ENCODE measurements around the gene PGAP3. TPM values are rescaled to one million over a fixed set of nuclear protein-coding genes. Genes with fewer than 3 reads are reported as not detected.

Gene PGAP3
- total RNA-seq, 1 donor from 2014 or later, result 24.9 TPM

DNA sequence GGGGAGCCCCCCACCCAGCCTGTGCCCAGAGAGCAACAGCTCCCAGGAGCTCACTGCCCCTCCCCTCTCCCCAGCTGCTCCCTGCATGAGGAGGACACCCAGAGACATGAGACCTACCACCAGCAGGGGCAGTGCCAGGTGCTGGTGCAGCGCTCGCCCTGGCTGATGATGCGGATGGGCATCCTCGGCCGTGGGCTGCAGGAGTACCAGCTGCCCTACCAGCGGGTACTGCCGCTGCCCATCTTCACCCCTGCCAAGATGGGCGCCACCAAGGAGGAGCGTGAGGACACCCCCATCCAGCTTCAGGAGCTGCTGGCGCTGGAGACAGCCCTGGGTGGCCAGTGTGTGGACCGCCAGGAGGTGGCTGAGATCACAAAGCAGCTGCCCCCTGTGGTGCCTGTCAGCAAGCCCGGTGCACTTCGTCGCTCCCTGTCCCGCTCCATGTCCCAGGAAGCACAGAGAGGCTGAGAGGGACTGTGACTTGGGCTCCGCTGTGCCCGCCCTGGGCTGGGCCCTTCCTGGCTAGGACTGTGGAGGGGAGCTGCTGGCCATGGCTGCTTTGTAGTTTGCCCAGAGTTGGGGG, 22.1 kb downstream of the PGAP3 start:
- H3K27me3 Mint-ChIP-seq (ENCODE audit: low read depth), result peaks cover 14% of the 10 kb centered on the region

GRCh38 chr17:39664581-39665561, 23.0 kb downstream of the PGAP3 start, which contains the start of gene TCAP:
Gene TCAP (plus strand): TSS chr17:39665349. CDS start chr17:39665360, 11 bp downstream.
- Mint-ChIP-seq H3K36me3 (ENCODE audit: low read depth) (peaks cover 5% of the 10 kb centered on the region), H3K27me3 (ENCODE audit: low read depth) (peaks cover 9% of the 10 kb centered on the region), H3K4me1 (ENCODE audit: low read depth) (peaks cover 38% of the 10 kb centered on the region), H3K4me3 (ENCODE audit: unreplicated experiment) (no peak within 1 kb of the TSS), H3K9me3 (ENCODE audit: low read depth) (no peaks in the 10 kb centered on the region), H3K27ac (ENCODE audit: unreplicated experiment) (no peak within 1 kb of the TSS)
- no peak for DNase-seq (ENCODE audit: low spot score)
- TF ChIP-seq, protein P1, sequence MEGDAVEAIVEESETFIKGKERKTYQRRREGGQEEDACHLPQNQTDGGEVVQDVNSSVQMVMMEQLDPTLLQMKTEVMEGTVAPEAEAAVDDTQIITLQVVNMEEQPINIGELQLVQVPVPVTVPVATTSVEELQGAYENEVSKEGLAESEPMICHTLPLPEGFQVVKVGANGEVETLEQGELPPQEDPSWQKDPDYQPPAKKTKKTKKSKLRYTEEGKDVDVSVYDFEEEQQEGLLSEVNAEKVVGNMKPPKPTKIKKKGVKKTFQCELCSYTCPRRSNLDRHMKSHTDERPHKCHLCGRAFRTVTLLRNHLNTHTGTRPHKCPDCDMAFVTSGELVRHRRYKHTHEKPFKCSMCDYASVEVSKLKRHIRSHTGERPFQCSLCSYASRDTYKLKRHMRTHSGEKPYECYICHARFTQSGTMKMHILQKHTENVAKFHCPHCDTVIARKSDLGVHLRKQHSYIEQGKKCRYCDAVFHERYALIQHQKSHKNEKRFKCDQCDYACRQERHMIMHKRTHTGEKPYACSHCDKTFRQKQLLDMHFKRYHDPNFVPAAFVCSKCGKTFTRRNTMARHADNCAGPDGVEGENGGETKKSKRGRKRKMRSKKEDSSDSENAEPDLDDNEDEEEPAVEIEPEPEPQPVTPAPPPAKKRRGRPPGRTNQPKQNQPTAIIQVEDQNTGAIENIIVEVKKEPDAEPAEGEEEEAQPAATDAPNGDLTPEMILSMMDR (IDR thresholded peaks at IDR 0.05), result no peak

More for the DNA sequence above, 22.1 kb downstream of the PGAP3 start:
- Mint-ChIP-seq H3K4me1 (ENCODE audit: low read depth) (peaks cover 38% of the 10 kb centered on the region), H3K9me3 (ENCODE audit: low read depth) (no peaks in the 10 kb centered on the region), H3K36me3 (ENCODE audit: low read depth) (peaks cover 5% of the 10 kb centered on the region), H3K27ac (ENCODE audit: unreplicated experiment) (no peak overlapping the region), H3K4me3 (ENCODE audit: unreplicated experiment) (no peak overlapping the region)
- DNase-seq (ENCODE audit: low spot score), result no peak
- TF ChIP-seq, protein P1 (IDR thresholded peaks at IDR 0.05), result peak; percentile 54

DNA sequence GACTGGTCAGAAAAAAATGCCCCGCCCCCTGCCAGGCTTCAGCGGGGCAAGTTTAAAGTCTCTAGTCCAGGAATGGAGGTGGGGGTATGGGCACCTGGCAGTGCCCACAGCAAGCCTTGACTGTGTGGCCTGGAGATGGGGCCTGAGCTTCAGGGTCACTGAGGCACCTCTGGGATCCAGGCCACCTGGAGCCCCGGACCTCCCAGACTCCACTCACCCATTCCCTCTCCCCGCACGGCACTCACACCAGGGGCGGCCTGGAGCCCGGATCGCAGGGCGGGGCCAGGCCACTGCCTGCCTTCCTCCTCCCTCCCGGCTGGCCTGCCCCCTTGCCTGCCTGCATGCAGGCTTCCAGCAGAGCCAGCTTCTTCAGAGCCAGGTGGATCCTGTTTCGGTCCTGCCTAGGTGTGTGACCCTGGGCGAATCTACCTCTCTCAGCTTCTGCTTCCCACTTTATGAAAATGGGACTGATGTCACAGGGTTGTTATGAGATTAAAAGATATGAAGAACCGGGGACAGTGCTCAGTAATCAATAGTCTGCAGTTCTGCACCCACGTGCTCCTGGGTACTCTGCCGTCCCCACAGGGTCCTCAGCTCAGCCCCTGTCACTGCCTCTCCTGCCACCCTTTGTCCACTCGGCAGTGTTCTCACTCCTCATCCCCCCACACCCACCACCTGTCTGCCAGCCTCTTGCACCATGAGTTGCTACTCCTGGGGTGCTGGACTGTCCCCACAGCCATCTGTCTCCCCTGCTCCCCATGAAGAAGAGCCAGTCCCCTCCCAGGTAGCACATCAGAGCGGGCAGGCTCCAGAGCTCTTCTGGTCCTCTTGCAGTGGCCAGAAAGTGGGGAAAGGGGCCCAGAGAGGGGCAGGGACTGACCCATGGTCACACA, 23.9 kb downstream of the PGAP3 start:
- Mint-ChIP-seq H3K36me3 (ENCODE audit: low read depth) (peaks cover 5% of the 10 kb centered on the region), H3K4me3 (ENCODE audit: unreplicated experiment) (no peak overlapping the region), H3K4me1 (ENCODE audit: low read depth) (peaks cover 38% of the 10 kb centered on the region), H3K27me3 (ENCODE audit: low read depth) (peaks cover 7% of the 10 kb centered on the region), H3K27ac (ENCODE audit: unreplicated experiment) (no peak overlapping the region), H3K9me3 (ENCODE audit: low read depth) (no peaks in the 10 kb centered on the region)
- TF ChIP-seq, protein P1 (IDR thresholded peaks at IDR 0.05), result no peak
- no peak for DNase-seq (ENCODE audit: low spot score)

DNA sequence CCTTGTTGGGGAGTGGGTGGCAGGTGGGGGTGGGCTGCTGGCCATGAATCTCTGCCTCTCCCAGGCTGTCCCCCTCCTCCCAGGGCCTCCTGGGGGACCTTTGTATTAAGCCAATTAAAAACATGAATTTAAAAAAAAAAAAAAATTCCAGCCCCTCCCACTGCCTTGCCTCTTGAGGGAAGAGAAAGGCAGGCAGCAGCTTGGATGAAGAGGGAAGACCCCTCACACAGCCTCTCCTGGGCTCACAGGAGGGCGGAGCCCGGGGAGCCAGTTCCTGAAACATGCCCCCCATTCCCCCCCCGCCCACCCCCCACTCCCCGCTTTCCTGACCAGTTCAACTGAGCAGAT, 24.5 kb downstream of the PGAP3 start:
- TF ChIP-seq, protein P1 (IDR thresholded peaks at IDR 0.05), result no peak
- Mint-ChIP-seq H3K36me3 (ENCODE audit: low read depth) (peaks cover 5% of the 10 kb centered on the region), H3K27ac (ENCODE audit: unreplicated experiment) (no peak overlapping the region), H3K27me3 (ENCODE audit: low read depth) (peaks cover 3% of the 10 kb centered on the region), H3K4me1 (ENCODE audit: low read depth) (peaks cover 34% of the 10 kb centered on the region), H3K4me3 (ENCODE audit: unreplicated experiment) (no peak overlapping the region), H3K9me3 (ENCODE audit: low read depth) (no peaks in the 10 kb centered on the region)
- no peak for DNase-seq (ENCODE audit: low spot score)

Measured in chondrocyte (in vitro differentiated cells).